ENCODE measurements around the gene GNAI3.

DNA sequence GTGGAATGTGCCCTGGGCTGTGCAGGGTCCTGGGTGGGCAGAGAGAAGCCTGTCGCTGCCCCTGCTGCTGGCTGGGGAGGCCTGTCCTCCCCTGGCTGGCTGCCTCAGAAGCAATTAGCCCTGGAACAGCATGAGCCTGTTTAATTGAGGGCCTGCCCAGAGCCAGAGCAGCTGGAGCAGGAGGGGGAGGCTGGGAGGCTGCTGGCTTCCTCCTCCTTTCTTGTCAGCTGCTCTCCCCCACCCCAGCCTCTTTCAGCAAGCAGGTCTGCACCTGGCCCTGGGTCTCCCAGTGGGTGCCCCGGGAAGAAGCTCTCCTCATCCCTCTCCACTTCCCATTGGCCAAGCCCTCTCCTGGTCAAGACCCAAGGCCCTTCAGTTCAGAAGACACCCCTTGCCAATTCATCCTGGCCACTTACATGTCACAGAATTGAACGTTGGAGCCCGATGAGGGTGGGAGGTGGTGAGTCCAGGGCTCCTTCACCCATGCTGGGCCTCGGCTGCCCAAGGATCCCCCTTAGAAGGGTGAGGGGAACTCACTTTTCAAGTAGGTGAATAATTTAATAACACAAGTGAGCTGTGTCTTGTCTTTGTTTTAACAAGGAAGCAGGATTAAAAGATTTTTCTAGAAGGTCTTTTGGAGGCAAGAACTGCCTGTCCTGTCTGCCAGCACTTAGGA, 84.4 kb downstream of the GNAI3 start:
- TF ChIP-seq POLR2A (IDR thresholded peaks at IDR 0.05) (no peak), CTCF (IDR thresholded peaks at IDR 0.05) (no peak)

Data from heart left ventricle (tissue), 13 donors.